ENCODE measurements around the gene ADAM15. TPM values are rescaled to one million over a fixed set of nuclear protein-coding genes. Genes with fewer than 3 reads are reported as not detected.

Gene ADAM15
- polyA plus RNA-seq, 2 of the 4 experiments (the other 2 are of a cell fraction): 25.6 to 33.0 TPM

GRCh38 chr1:155085504-155086127, 34.5 kb downstream of the ADAM15 start:
- Histone ChIP-seq H3K4me1 (peaks cover 40% of the 10 kb centered on the region), H3K9me3 (no peaks in the 10 kb centered on the region), H3K27ac (peak overlapping the region; percentile 74 to 88), H3K4me2 (peak overlapping the region; percentile 100), H3K4me3 (peak overlapping the region; percentile 59)
- ChIA-PET POLR2A (interaction anchor here (1.0 to 1.8 kb wide), 4 partner anchors 35 to 112 kb away, joined by 3 to 7 read pairs (median 4); partner anchors contain the start of gene ADAM15), CTCF (interaction anchor here (0.6 to 5.5 kb wide), 50 partner anchors 10 to 1497 kb away, joined by 3 to 350 read pairs (median 5); partner anchors contain the start of genes ADAM15, DCST1, DCST2 and EFNA1)
- FAIRE-seq: no peak
- DNase-seq (ENCODE audit: low read depth in 1 of 2, low spot score in 1 of 2): peak in 1 of 2 experiments; percentile 70
- ATAC-seq: peak; percentile 42 to 45
- 0% methylated on average over 29 of the region's 32 CpGs for WGBS (ENCODE audit: missing lambda C conversion rate)
- no peak for TF ChIP-seq ZFP36 (IDR thresholded peaks at IDR 0.05; ENCODE audit: borderline replicate concordance, partially characterized antibody)
- TF ChIP-seq FOSB (CRISPR knock-in tag; IDR thresholded peaks at IDR 0.05): no peak
- no peak for TF ChIP-seq HEYL (CRISPR knock-in tag; IDR thresholded peaks at IDR 0.05)
- TF ChIP-seq POLR2AphosphoS2 (conservative IDR thresholded peaks at IDR 0.05; ENCODE audit: low read length): no peak
- no peak for TF ChIP-seq EHMT2 (IDR thresholded peaks at IDR 0.05; ENCODE audit: low read depth)
- TF ChIP-seq TFCP2L1 (CRISPR knock-in tag; IDR thresholded peaks at IDR 0.05): no peak
- TF ChIP-seq EHF (CRISPR knock-in tag; IDR thresholded peaks at IDR 0.05): no peak
- no peak for TF ChIP-seq NFE2L2 (conservative IDR thresholded peaks at IDR 0.05; ENCODE audit: low read length)
- no peak for TF ChIP-seq HDAC2 (IDR thresholded peaks at IDR 0.05)
- TF ChIP-seq, protein P1, sequence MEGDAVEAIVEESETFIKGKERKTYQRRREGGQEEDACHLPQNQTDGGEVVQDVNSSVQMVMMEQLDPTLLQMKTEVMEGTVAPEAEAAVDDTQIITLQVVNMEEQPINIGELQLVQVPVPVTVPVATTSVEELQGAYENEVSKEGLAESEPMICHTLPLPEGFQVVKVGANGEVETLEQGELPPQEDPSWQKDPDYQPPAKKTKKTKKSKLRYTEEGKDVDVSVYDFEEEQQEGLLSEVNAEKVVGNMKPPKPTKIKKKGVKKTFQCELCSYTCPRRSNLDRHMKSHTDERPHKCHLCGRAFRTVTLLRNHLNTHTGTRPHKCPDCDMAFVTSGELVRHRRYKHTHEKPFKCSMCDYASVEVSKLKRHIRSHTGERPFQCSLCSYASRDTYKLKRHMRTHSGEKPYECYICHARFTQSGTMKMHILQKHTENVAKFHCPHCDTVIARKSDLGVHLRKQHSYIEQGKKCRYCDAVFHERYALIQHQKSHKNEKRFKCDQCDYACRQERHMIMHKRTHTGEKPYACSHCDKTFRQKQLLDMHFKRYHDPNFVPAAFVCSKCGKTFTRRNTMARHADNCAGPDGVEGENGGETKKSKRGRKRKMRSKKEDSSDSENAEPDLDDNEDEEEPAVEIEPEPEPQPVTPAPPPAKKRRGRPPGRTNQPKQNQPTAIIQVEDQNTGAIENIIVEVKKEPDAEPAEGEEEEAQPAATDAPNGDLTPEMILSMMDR (IDR thresholded peaks at IDR 0.05): no peak
- TF ChIP-seq RNF2 (IDR thresholded peaks at IDR 0.05; ENCODE audit: borderline replicate concordance, low read depth): no peak
- TF ChIP-seq NPAS2 (CRISPR knock-in tag; IDR thresholded peaks at IDR 0.05; ENCODE audit: borderline replicate concordance): no peak
- TF ChIP-seq FOSL2 (IDR thresholded peaks at IDR 0.05): no peak
- TF ChIP-seq FOSL2 (CRISPR knock-in tag; IDR thresholded peaks at IDR 0.05): peak; percentile 24; the same call in 1 of the 2 replicates
- no peak for TF ChIP-seq HOXA7 (CRISPR knock-in tag; IDR thresholded peaks at IDR 0.05)
- TF ChIP-seq, protein P2, sequence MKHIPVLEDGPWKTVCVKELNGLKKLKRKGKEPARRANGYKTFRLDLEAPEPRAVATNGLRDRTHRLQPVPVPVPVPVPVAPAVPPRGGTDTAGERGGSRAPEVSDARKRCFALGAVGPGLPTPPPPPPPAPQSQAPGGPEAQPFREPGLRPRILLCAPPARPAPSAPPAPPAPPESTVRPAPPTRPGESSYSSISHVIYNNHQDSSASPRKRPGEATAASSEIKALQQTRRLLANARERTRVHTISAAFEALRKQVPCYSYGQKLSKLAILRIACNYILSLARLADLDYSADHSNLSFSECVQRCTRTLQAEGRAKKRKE (CRISPR knock-in tag; IDR thresholded peaks at IDR 0.05; ENCODE audit: low read depth): no peak
- TF ChIP-seq HMGXB4 (CRISPR knock-in tag; IDR thresholded peaks at IDR 0.05; ENCODE audit: borderline replicate concordance): no peak
- no peak for TF ChIP-seq FOXS1 (CRISPR knock-in tag; IDR thresholded peaks at IDR 0.05)
- no peak for TF ChIP-seq JUNB (IDR thresholded peaks at IDR 0.05)
- no peak for TF ChIP-seq HOXB13 (CRISPR knock-in tag; IDR thresholded peaks at IDR 0.05; ENCODE audit: low read depth)
- TF ChIP-seq RCOR1 (IDR thresholded peaks at IDR 0.05; ENCODE audit: low read depth, low read length): no peak
- no peak for TF ChIP-seq MAFK (IDR thresholded peaks at IDR 0.05; ENCODE audit: partially characterized antibody)
- TF ChIP-seq, protein P3, sequence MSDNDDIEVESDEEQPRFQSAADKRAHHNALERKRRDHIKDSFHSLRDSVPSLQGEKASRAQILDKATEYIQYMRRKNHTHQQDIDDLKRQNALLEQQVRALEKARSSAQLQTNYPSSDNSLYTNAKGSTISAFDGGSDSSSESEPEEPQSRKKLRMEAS (IDR thresholded peaks at IDR 0.05): peak; percentile 55; the same call in 1 of the 2 replicates
- TF ChIP-seq SMC3 (IDR thresholded peaks at IDR 0.05): no peak
- TF ChIP-seq MAZ (IDR thresholded peaks at IDR 0.05; ENCODE audit: borderline replicate concordance, low read depth, low read length): no peak
- no peak for TF ChIP-seq ESRRA (IDR thresholded peaks at IDR 0.05; ENCODE audit: borderline replicate concordance, low read length)
- TF ChIP-seq CBX2 (IDR thresholded peaks at IDR 0.05; ENCODE audit: borderline replicate concordance, low read depth): no peak
- TF ChIP-seq ZC3H11A (IDR thresholded peaks at IDR 0.05): no peak
- TF ChIP-seq MYC (IDR thresholded peaks at IDR 0.05; ENCODE audit: borderline replicate concordance, low read length): no peak
- TF ChIP-seq POLR2A (IDR thresholded peaks at IDR 0.05; ENCODE audit: low read length): no peak
- no peak for TF ChIP-seq ZNF302 (CRISPR knock-in tag; IDR thresholded peaks at IDR 0.05)
- no peak for TF ChIP-seq ZSCAN20 (CRISPR knock-in tag; IDR thresholded peaks at IDR 0.05)
- TF ChIP-seq, protein P4, sequence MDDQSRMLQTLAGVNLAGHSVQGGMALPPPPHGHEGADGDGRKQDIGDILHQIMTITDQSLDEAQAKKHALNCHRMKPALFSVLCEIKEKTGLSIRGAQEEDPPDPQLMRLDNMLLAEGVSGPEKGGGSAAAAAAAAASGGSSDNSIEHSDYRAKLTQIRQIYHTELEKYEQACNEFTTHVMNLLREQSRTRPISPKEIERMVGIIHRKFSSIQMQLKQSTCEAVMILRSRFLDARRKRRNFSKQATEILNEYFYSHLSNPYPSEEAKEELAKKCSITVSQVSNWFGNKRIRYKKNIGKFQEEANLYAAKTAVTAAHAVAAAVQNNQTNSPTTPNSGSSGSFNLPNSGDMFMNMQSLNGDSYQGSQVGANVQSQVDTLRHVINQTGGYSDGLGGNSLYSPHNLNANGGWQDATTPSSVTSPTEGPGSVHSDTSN (IDR thresholded peaks at IDR 0.05): no peak
- TF ChIP-seq CEBPB (IDR thresholded peaks at IDR 0.05): no peak
- TF ChIP-seq, protein P5, sequence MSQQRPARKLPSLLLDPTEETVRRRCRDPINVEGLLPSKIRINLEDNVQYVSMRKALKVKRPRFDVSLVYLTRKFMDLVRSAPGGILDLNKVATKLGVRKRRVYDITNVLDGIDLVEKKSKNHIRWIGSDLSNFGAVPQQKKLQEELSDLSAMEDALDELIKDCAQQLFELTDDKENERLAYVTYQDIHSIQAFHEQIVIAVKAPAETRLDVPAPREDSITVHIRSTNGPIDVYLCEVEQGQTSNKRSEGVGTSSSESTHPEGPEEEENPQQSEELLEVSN (IDR thresholded peaks at IDR 0.05; ENCODE audit: borderline replicate concordance, low read depth): peak; percentile 75
- TF ChIP-seq TP53 (CRISPR knock-in tag; IDR thresholded peaks at IDR 0.05): 0 out of 2 replicates have a peak, but pooled peaks have one; percentile 25
- 0 out of 2 replicates have a peak, but pooled peaks have one; percentile 23 for TF ChIP-seq BHLHE40 (IDR thresholded peaks at IDR 0.05; ENCODE audit: low read depth, low read length)

Data from A549 (cell line).